ENCODE data around the gene UBASH3A. TPM values are rescaled to one million over a fixed set of nuclear protein-coding genes. Genes with fewer than 3 reads are reported as not detected.

Gene UBASH3A
- total and polyA plus RNA-seq, 9 donors, result 0.15 to 0.85 (median 0.24) TPM; not detected in 2

- no peak for DNase-seq
- TF ChIP-seq EP300 (IDR thresholded peaks at IDR 0.05), result no peak
- no peak for TF ChIP-seq POLR2A (IDR thresholded peaks at IDR 0.05)
- TF ChIP-seq CTCF (IDR thresholded peaks at IDR 0.05), result no peak
- Histone ChIP-seq H3K36me3 (no peaks in the 10 kb centered on the region), H3K4me1 (ENCODE audit: insufficient read depth) (no peaks in the 10 kb centered on the region), H3K4me3 (no peak overlapping the region), H3K9me3 (no peaks in the 10 kb centered on the region), H3K27me3 (no peaks in the 10 kb centered on the region), H3K27ac (no peak overlapping the region)
- intact Hi-C loops (cut with DNase I), result loop anchor here in 1 of 4 donors (5.0 kb wide), 1 partner anchor 51 kb away; no protein-coding TSS in a partner anchor
- WGBS, 3 donors, result 84 to 86% (median 85%) methylated on average over 9 of the region's 9 CpGs
Observed at GRCh38 chr21:42473498-42474042, 69.9 kb downstream of the UBASH3A start.

- H3K27ac ChIP-seq, result no peak overlapping the region
- H3K36me3 ChIP-seq, result no peaks in the 10 kb centered on the region
- intact Hi-C loops (cut with DNase I), result loop anchor here in 1 of 4 donors (5.0 kb wide), 1 partner anchor 52 kb away; no protein-coding TSS in a partner anchor
- no peaks in the 10 kb centered on the region for H3K4me1 ChIP-seq (ENCODE audit: insufficient read depth)
- H3K4me3 ChIP-seq, result no peak overlapping the region
- no peak for DNase-seq
- no peaks in the 10 kb centered on the region for H3K27me3 ChIP-seq
- 79 to 81% (median 80%) methylated on average over 14 of the region's 14 CpGs for WGBS, 3 donors
- no peak for TF ChIP-seq CTCF (IDR thresholded peaks at IDR 0.05)
- no peak for TF ChIP-seq POLR2A (IDR thresholded peaks at IDR 0.05)
- no peak for TF ChIP-seq EP300 (IDR thresholded peaks at IDR 0.05)
- no peaks in the 10 kb centered on the region for H3K9me3 ChIP-seq
Observed at GRCh38 chr21:42474043-42474831, 70.5 kb downstream of the UBASH3A start.

- TF ChIP-seq POLR2A (IDR thresholded peaks at IDR 0.05) (no peak), CTCF (IDR thresholded peaks at IDR 0.05) (no peak), EP300 (IDR thresholded peaks at IDR 0.05) (no peak)
- H3K36me3 ChIP-seq, result no peaks in the 10 kb centered on the region
- H3K4me3 ChIP-seq, result no peak overlapping the region
- H3K4me1 ChIP-seq (ENCODE audit: insufficient read depth), result no peaks in the 10 kb centered on the region
- intact Hi-C loops (cut with DNase I), result no loop called here
- 87 to 91% (median 91%) methylated on average over 7 of the region's 7 CpGs for WGBS, 3 donors
- H3K27me3 ChIP-seq, result no peaks in the 10 kb centered on the region
- H3K9me3 ChIP-seq, result no peaks in the 10 kb centered on the region
- no peak overlapping the region for H3K27ac ChIP-seq
- DNase-seq, result no peak
Observed at GRCh38 chr21:42475036-42475435, 71.3 kb downstream of the UBASH3A start.

- TF ChIP-seq POLR2A (IDR thresholded peaks at IDR 0.05) (no peak), CTCF (IDR thresholded peaks at IDR 0.05) (no peak), EP300 (IDR thresholded peaks at IDR 0.05) (no peak)
- WGBS, 3 donors, result 88 to 90% (median 88%) methylated on average over 18 of the region's 18 CpGs
- no peak for DNase-seq
- Histone ChIP-seq H3K27me3 (no peaks in the 10 kb centered on the region), H3K4me1 (ENCODE audit: insufficient read depth) (no peaks in the 10 kb centered on the region), H3K9me3 (no peaks in the 10 kb centered on the region), H3K27ac (no peak overlapping the region), H3K4me3 (no peak overlapping the region), H3K36me3 (no peaks in the 10 kb centered on the region)
- intact Hi-C loops (cut with DNase I), result no loop called here
Observed at GRCh38 chr21:42475526-42476387, 72.1 kb downstream of the UBASH3A start.
